Hematopoietic multipotent progenitor cell treated with erythropoietin and hydrocortisone succinate and interleukin-3 and kit ligand, for 4 days (in vitro differentiated cells): ENCODE measurements around the gene KRTAP10-8.
"Not testable (repeated sequence)": the region's sequence is repeated elsewhere in the genome, so short reads cannot be mapped to it uniquely, and the experiment has no call there.

ENCODE experiments used
- DNase-seq: peaks from one replicate; pipeline ENCODE4 v3.0.0-alpha.2; 2015

The KRTAP10-8 gene

GRCh38 chr21:44579833-44580144 lies 32.1 kb upstream of the KRTAP10-8 start:
- no peak for DNase-seq

GRCh38 chr21:44580231-44580821 lies 31.6 kb upstream of the KRTAP10-8 start, which contains the start of gene KRTAP10-5:
Gene KRTAP10-5 (minus strand): TSS chr21:44580604. CDS start chr21:44580578, 26 bp downstream.
- DNase-seq, result not testable (repeated sequence)

GRCh38 chr21:44581158-44581557 lies 30.7 kb upstream of the KRTAP10-8 start:
- no peak for DNase-seq

GRCh38 chr21:44582055-44582454 lies 29.8 kb upstream of the KRTAP10-8 start:
- no peak for DNase-seq

GRCh38 chr21:44583089-44583799 lies 28.6 kb upstream of the KRTAP10-8 start:
- DNase-seq, result no peak

GRCh38 chr21:44583800-44584147 lies 28.1 kb upstream of the KRTAP10-8 start:
- DNase-seq, result no peak

- no peak for DNase-seq
These were observed 26.0 kb upstream of the KRTAP10-8 start for GRCh38 chr21:44585892-44586291.

- DNase-seq, result no peak
These were observed 22.8 kb upstream of the KRTAP10-8 start for GRCh38 chr21:44589094-44589493.

GRCh38 chr21:44589586-44590305 lies 22.1 kb upstream of the KRTAP10-8 start:
- no peak for DNase-seq

GRCh38 chr21:44590311-44590721 lies 21.6 kb upstream of the KRTAP10-8 start:
- no peak for DNase-seq

GRCh38 chr21:44590897-44591800 lies 20.7 kb upstream of the KRTAP10-8 start:
- DNase-seq, result not testable (repeated sequence)

GRCh38 chr21:44591801-44592130 lies 20.1 kb upstream of the KRTAP10-8 start:
- DNase-seq, result not testable (repeated sequence)

GRCh38 chr21:44592446-44593311 lies 19.2 kb upstream of the KRTAP10-8 start, which contains the start of gene KRTAP10-6:
Gene KRTAP10-6 (minus strand): TSS chr21:44592505. CDS start chr21:44592484, 21 bp downstream.
- no peak for DNase-seq

GRCh38 chr21:44593598-44594405 lies 18.1 kb upstream of the KRTAP10-8 start:
- peak; percentile 94 for DNase-seq

- DNase-seq, result no peak
These were observed 17.4 kb upstream of the KRTAP10-8 start for GRCh38 chr21:44594406-44594916.

GRCh38 chr21:44595524-44595923 lies 16.4 kb upstream of the KRTAP10-8 start:
- no peak for DNase-seq

GRCh38 chr21:44596068-44596725 lies 15.7 kb upstream of the KRTAP10-8 start:
- DNase-seq, result no peak

- no peak for DNase-seq
These were observed 13.8 kb upstream of the KRTAP10-8 start for GRCh38 chr21:44598061-44598460.

- DNase-seq, result no peak
These were observed 12.4 kb upstream of the KRTAP10-8 start for GRCh38 chr21:44599264-44600029.
